PC-9 (cell line): ENCODE measurements around the gene DNAAF1.

Experiments used
- EZH2 ChIP-seq: fragments of 200-600 bp; sonication (generic); IDR thresholded peaks from 2 replicates; pipeline ENCODE4 v1.8.0; 2017; ENCODE audit warnings: antibody characterized with exemption, low read depth
- TF ChIP-seq, protein P1 (sequence below): fragments of 200-600 bp; sonication (generic); conservative IDR thresholded peaks from 2 replicates; pipeline ENCODE4 v1.6.1; 2017; ENCODE audit warnings: mixed run types, antibody characterized with exemption, mild to moderate bottlenecking, moderate library complexity

DNA sequence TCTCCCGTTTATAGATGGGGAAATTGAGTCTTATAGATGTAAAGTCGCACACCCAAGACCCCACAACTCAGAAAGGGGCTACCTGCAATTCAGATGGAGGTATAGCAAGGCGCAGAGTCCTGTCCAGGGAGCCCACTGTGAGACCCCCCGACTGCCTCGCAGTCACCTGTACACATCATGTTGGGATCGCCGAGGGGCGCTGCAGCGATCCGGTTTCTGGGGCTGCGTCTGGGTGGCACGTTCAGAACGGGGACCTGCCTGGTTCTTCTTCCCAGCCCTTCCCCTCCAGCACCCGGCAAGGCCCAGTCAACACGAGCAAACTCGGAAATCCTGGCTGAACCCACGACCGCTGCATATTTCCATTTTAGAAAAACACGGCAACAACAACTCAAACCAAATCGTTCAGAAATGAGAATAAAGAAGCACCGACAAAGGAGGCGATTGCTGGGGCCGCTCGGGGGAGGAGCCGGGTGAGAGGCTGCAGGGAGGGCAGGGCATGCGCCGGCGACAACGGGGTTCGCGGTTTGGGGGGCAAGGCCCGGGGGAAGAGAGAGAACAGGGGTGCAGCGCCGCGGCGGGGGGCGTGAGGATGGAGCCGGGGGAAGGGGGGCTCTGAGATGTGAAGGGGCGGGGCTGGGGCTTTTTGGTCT lies 774 bp upstream of the DNAAF1 start:
- TF ChIP-seq, protein P1, sequence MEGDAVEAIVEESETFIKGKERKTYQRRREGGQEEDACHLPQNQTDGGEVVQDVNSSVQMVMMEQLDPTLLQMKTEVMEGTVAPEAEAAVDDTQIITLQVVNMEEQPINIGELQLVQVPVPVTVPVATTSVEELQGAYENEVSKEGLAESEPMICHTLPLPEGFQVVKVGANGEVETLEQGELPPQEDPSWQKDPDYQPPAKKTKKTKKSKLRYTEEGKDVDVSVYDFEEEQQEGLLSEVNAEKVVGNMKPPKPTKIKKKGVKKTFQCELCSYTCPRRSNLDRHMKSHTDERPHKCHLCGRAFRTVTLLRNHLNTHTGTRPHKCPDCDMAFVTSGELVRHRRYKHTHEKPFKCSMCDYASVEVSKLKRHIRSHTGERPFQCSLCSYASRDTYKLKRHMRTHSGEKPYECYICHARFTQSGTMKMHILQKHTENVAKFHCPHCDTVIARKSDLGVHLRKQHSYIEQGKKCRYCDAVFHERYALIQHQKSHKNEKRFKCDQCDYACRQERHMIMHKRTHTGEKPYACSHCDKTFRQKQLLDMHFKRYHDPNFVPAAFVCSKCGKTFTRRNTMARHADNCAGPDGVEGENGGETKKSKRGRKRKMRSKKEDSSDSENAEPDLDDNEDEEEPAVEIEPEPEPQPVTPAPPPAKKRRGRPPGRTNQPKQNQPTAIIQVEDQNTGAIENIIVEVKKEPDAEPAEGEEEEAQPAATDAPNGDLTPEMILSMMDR: no peak; the same call in 1 of the 2 replicates
- no peak for TF ChIP-seq EZH2
